ENCODE measurements around the gene IGFALS. TPM values are rescaled to one million over a fixed set of nuclear protein-coding genes. Genes with fewer than 3 reads are reported as not detected.

Gene IGFALS
- total RNA-seq, 2 experiments from 2014 or later = not detected

GRCh38 chr16:1794221-1794871 is 841 bp upstream of the IGFALS start:
- ATAC-seq (no peak), DNase-seq (no peak)
- Mint-ChIP-seq H3K4me3 (no peak overlapping the region), H3K36me3 (ENCODE audit: low read depth) (peaks cover 12% of the 10 kb centered on the region), H3K27ac (no peak overlapping the region), H3K27me3 (no peaks in the 10 kb centered on the region), H3K9me3 (ENCODE audit: low read depth) (peaks cover 6% of the 10 kb centered on the region), H3K4me1 (no peaks in the 10 kb centered on the region)
- intact Hi-C loops (cut with DNase I, micrococcal nuclease) = no loop called here
- ChIA-PET POLR2A (no interaction called here), CTCF (no interaction called here)

GRCh38 chr16:1792836-1793577 is 498 bp downstream of the IGFALS start:
- Mint-ChIP-seq H3K4me1 (no peaks in the 10 kb centered on the region), H3K27ac (no peak overlapping the region), H3K36me3 (ENCODE audit: low read depth) (peaks cover 12% of the 10 kb centered on the region), H3K27me3 (no peaks in the 10 kb centered on the region), H3K9me3 (ENCODE audit: low read depth) (peaks cover 2% of the 10 kb centered on the region), H3K4me3 (no peak overlapping the region)
- ChIA-PET CTCF (no interaction called here), POLR2A (no interaction called here)
- no peak for DNase-seq
- intact Hi-C loops (cut with DNase I, micrococcal nuclease) = no loop called here
- ATAC-seq = no peak

- POLR2A ChIA-PET = no interaction called here
- no peak for DNase-seq
- Mint-ChIP-seq H3K9me3 (ENCODE audit: low read depth) (peaks cover 1% of the 10 kb centered on the region), H3K4me3 (no peak overlapping the region), H3K27ac (no peak overlapping the region), H3K4me1 (no peaks in the 10 kb centered on the region), H3K36me3 (ENCODE audit: low read depth) (peaks cover 10% of the 10 kb centered on the region), H3K27me3 (no peaks in the 10 kb centered on the region)
- CTCF ChIA-PET = no interaction called here
- intact Hi-C loops (cut with DNase I, micrococcal nuclease) = no loop called here
- ATAC-seq = no peak
These were observed 1.3 kb downstream of the IGFALS start for GRCh38 chr16:1791943-1792812.

GRCh38 chr16:1791256-1791942 is 2.1 kb downstream of the IGFALS start:
- H3K9me3 Mint-ChIP-seq (ENCODE audit: low read depth) = no peaks in the 10 kb centered on the region
- no peaks in the 10 kb centered on the region for H3K27me3 Mint-ChIP-seq
- no peak for ATAC-seq
- H3K4me1 Mint-ChIP-seq = no peaks in the 10 kb centered on the region
- H3K4me3 Mint-ChIP-seq = no peak overlapping the region
- ChIA-PET POLR2A (interaction anchor here (1.2 kb wide), 1 partner anchor 8 kb away, joined by 3 read pairs; the partner anchor contains the start of gene NUBP2), CTCF (no interaction called here)
- no peak overlapping the region for H3K27ac Mint-ChIP-seq
- intact Hi-C loops (cut with DNase I, micrococcal nuclease) = no loop called here
- H3K36me3 Mint-ChIP-seq (ENCODE audit: low read depth) = peaks cover 5% of the 10 kb centered on the region
- DNase-seq = no peak

GRCh38 chr16:1790611-1791255 is 2.8 kb downstream of the IGFALS start:
- Mint-ChIP-seq H3K27ac (no peak overlapping the region), H3K4me3 (no peak overlapping the region), H3K36me3 (ENCODE audit: low read depth) (peaks cover 5% of the 10 kb centered on the region), H3K4me1 (no peaks in the 10 kb centered on the region), H3K27me3 (no peaks in the 10 kb centered on the region), H3K9me3 (ENCODE audit: low read depth) (no peaks in the 10 kb centered on the region)
- CTCF ChIA-PET = no interaction called here
- DNase-seq (no peak), ATAC-seq (no peak)
- intact Hi-C loops (cut with DNase I, micrococcal nuclease) = no loop called here
- POLR2A ChIA-PET = interaction anchor here (1.2 kb wide), 1 partner anchor 8 kb away, joined by 3 read pairs; the partner anchor contains the start of gene NUBP2

GRCh38 chr16:1790261-1790610 is 3.3 kb downstream of the IGFALS start:
- POLR2A ChIA-PET = no interaction called here
- intact Hi-C loops (cut with DNase I, micrococcal nuclease) = no loop called here
- H3K27ac Mint-ChIP-seq = no peak overlapping the region
- ATAC-seq (no peak), DNase-seq (no peak)
- H3K9me3 Mint-ChIP-seq (ENCODE audit: low read depth) = no peaks in the 10 kb centered on the region
- no peaks in the 10 kb centered on the region for H3K27me3 Mint-ChIP-seq
- H3K4me3 Mint-ChIP-seq = no peak overlapping the region
- peaks cover 5% of the 10 kb centered on the region for H3K36me3 Mint-ChIP-seq (ENCODE audit: low read depth)
- peaks cover 2% of the 10 kb centered on the region for H3K4me1 Mint-ChIP-seq
- CTCF ChIA-PET = no interaction called here

- CTCF ChIA-PET = no interaction called here
- no peaks in the 10 kb centered on the region for H3K27me3 Mint-ChIP-seq
- no peak overlapping the region for H3K4me3 Mint-ChIP-seq
- intact Hi-C loops (cut with DNase I, micrococcal nuclease) = no loop called here
- no peaks in the 10 kb centered on the region for H3K9me3 Mint-ChIP-seq (ENCODE audit: low read depth)
- ATAC-seq (no peak), DNase-seq (no peak)
- no peak overlapping the region for H3K27ac Mint-ChIP-seq
- H3K36me3 Mint-ChIP-seq (ENCODE audit: low read depth) = peaks cover 5% of the 10 kb centered on the region
- peaks cover 4% of the 10 kb centered on the region for H3K4me1 Mint-ChIP-seq
- POLR2A ChIA-PET = no interaction called here
These were observed 3.9 kb downstream of the IGFALS start for GRCh38 chr16:1789643-1790045.

- ATAC-seq = no peak
- intact Hi-C loops (cut with DNase I, micrococcal nuclease) = no loop called here
- peaks cover 5% of the 10 kb centered on the region for H3K36me3 Mint-ChIP-seq (ENCODE audit: low read depth)
- H3K27me3 Mint-ChIP-seq = no peaks in the 10 kb centered on the region
- peaks cover 8% of the 10 kb centered on the region for H3K4me1 Mint-ChIP-seq
- CTCF ChIA-PET = no interaction called here
- H3K27ac Mint-ChIP-seq = no peak overlapping the region
- H3K4me3 Mint-ChIP-seq = no peak overlapping the region
- no peaks in the 10 kb centered on the region for H3K9me3 Mint-ChIP-seq (ENCODE audit: low read depth)
- no peak for DNase-seq
- POLR2A ChIA-PET = no interaction called here
These were observed 4.8 kb downstream of the IGFALS start for GRCh38 chr16:1788708-1789100.

GRCh38 chr16:1788095-1788707 is 5.3 kb downstream of the IGFALS start:
- intact Hi-C loops (cut with DNase I, micrococcal nuclease) = no loop called here
- H3K27ac Mint-ChIP-seq = no peak overlapping the region
- CTCF ChIA-PET = no interaction called here

GRCh38 chr16:1787322-1788094 is 6.0 kb downstream of the IGFALS start:
- DNase-seq = no peak
- no peaks in the 10 kb centered on the region for H3K9me3 Mint-ChIP-seq (ENCODE audit: low read depth)
- H3K27me3 Mint-ChIP-seq = no peaks in the 10 kb centered on the region
- POLR2A ChIA-PET = no interaction called here
- CTCF ChIA-PET = no interaction called here
- H3K27ac Mint-ChIP-seq = no peak overlapping the region
- H3K36me3 Mint-ChIP-seq (ENCODE audit: low read depth) = peaks cover 8% of the 10 kb centered on the region
- intact Hi-C loops (cut with DNase I, micrococcal nuclease) = no loop called here
- peaks cover 14% of the 10 kb centered on the region for H3K4me1 Mint-ChIP-seq
- ATAC-seq = no peak
- no peak overlapping the region for H3K4me3 Mint-ChIP-seq

More at GRCh38 chr16:1788095-1788707, 5.3 kb downstream of the IGFALS start:
- H3K36me3 Mint-ChIP-seq (ENCODE audit: low read depth) = peaks cover 8% of the 10 kb centered on the region
- H3K4me3 Mint-ChIP-seq = no peak overlapping the region
- POLR2A ChIA-PET = no interaction called here
- DNase-seq (no peak), ATAC-seq (no peak)
- H3K27me3 Mint-ChIP-seq = no peaks in the 10 kb centered on the region
- H3K9me3 Mint-ChIP-seq (ENCODE audit: low read depth) = no peaks in the 10 kb centered on the region
- H3K4me1 Mint-ChIP-seq = peaks cover 13% of the 10 kb centered on the region
